ENCODE results near the gene HCK.

DNA sequence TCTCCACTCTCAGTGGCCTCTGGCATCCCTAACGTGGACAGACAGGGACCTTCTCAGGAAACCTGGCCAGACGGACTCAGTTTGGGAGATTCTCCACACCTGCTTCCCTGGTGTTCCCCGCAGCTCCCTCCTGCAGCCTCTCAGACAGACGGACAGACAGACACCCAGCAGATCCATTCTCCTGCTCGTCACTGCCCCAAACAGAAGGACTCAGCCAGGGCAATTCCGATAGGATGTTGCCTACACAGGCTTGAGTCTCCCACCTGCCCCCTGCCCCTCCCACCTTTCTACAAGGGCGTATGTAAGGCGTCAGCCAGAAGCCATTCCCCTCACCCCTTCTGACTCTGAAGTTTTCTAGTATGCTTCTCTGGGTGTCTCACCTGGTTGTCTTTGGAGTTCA is 41.4 kb upstream of the HCK start:
- TF ChIP-seq, protein P1, sequence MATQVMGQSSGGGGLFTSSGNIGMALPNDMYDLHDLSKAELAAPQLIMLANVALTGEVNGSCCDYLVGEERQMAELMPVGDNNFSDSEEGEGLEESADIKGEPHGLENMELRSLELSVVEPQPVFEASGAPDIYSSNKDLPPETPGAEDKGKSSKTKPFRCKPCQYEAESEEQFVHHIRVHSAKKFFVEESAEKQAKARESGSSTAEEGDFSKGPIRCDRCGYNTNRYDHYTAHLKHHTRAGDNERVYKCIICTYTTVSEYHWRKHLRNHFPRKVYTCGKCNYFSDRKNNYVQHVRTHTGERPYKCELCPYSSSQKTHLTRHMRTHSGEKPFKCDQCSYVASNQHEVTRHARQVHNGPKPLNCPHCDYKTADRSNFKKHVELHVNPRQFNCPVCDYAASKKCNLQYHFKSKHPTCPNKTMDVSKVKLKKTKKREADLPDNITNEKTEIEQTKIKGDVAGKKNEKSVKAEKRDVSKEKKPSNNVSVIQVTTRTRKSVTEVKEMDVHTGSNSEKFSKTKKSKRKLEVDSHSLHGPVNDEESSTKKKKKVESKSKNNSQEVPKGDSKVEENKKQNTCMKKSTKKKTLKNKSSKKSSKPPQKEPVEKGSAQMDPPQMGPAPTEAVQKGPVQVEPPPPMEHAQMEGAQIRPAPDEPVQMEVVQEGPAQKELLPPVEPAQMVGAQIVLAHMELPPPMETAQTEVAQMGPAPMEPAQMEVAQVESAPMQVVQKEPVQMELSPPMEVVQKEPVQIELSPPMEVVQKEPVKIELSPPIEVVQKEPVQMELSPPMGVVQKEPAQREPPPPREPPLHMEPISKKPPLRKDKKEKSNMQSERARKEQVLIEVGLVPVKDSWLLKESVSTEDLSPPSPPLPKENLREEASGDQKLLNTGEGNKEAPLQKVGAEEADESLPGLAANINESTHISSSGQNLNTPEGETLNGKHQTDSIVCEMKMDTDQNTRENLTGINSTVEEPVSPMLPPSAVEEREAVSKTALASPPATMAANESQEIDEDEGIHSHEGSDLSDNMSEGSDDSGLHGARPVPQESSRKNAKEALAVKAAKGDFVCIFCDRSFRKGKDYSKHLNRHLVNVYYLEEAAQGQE (IDR thresholded peaks at IDR 0.05; ENCODE audit: low read depth, low read length): no peak
- TF ChIP-seq, protein P2, sequence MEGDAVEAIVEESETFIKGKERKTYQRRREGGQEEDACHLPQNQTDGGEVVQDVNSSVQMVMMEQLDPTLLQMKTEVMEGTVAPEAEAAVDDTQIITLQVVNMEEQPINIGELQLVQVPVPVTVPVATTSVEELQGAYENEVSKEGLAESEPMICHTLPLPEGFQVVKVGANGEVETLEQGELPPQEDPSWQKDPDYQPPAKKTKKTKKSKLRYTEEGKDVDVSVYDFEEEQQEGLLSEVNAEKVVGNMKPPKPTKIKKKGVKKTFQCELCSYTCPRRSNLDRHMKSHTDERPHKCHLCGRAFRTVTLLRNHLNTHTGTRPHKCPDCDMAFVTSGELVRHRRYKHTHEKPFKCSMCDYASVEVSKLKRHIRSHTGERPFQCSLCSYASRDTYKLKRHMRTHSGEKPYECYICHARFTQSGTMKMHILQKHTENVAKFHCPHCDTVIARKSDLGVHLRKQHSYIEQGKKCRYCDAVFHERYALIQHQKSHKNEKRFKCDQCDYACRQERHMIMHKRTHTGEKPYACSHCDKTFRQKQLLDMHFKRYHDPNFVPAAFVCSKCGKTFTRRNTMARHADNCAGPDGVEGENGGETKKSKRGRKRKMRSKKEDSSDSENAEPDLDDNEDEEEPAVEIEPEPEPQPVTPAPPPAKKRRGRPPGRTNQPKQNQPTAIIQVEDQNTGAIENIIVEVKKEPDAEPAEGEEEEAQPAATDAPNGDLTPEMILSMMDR (IDR thresholded peaks at IDR 0.05): no peak
- TF ChIP-seq FOXJ3 (CRISPR knock-in tag; IDR thresholded peaks at IDR 0.05) (no peak), RFX5 (IDR thresholded peaks at IDR 0.05; ENCODE audit: low read length) (no peak), EP300 (IDR thresholded peaks at IDR 0.05; ENCODE audit: borderline replicate concordance in 1 of 2, low read depth in 1 of 2, low read length in 1 of 2) (no peak), TCF12 (IDR thresholded peaks at IDR 0.05) (no peak), SMC3 (IDR thresholded peaks at IDR 0.05; ENCODE audit: low read depth, low read length) (no peak), SIN3A (IDR thresholded peaks at IDR 0.05; ENCODE audit: borderline replicate concordance, low read depth, low read length) (no peak), TEAD4 (IDR thresholded peaks at IDR 0.05; ENCODE audit: borderline replicate concordance, insufficient read depth) (no peak), TAF1 (IDR thresholded peaks at IDR 0.05; ENCODE audit: borderline replicate concordance, low read depth, low read length) (no peak), MXI1 (IDR thresholded peaks at IDR 0.05; ENCODE audit: low read depth, low read length) (no peak), FOSL2 (IDR thresholded peaks at IDR 0.05; ENCODE audit: borderline replicate concordance, low read depth) (no peak), GATA2 (CRISPR knock-in tag; IDR thresholded peaks at IDR 0.05) (no peak), YY1 (IDR thresholded peaks at IDR 0.05; ENCODE audit: low read depth) (no peak)

Data from SK-N-SH (cell line).